HCT116 (cell line): ENCODE data around the gene APLF. TPM values are rescaled to one million over a fixed set of nuclear protein-coding genes. Genes with fewer than 3 reads are reported as not detected.

Source experiments
- ATAC-seq: fragments of 200-7000 bp; cut with Tn5 transposase; 2 replicates; pipeline ENCODE4 v1.9.1; 2020; ENCODE audit warnings: mild to moderate bottlenecking, moderate library complexity
- BruUV-seq: library from RNA; stranded (reverse); fragments of 400-500 nt; replicated peaks from 2 replicates; lab custom pipeline; 2021; lab: Mats Ljungman, UMichigan
- CTCF ChIA-PET: fragments of 300-600 bp; sonication (Branson Sonifier 250); formaldehyde crosslinking; loops from one replicate; lab custom pipeline; 2021; ENCODE audit warnings: antibody characterized with exemption; lab: Charles Lee
- POLR2A ChIA-PET: fragments of 300-600, 350-600 bp; sonication (Branson Sonifier 250); formaldehyde crosslinking; loops from one replicate; lab custom pipeline; 2021; ENCODE audit warnings: antibody characterized with exemption; lab: Charles Lee
- RAD21 ChIA-PET, 2 experiments: fragments of 300-600 bp; sonication (Branson Sonifier 250); formaldehyde crosslinking; loops; one replicate each; lab custom pipeline; 2023; ENCODE audit warnings: low total read pairs in 2 of 2; ENCODE audit not compliant: uncharacterized antibody in 2 of 2, unreplicated experiment in 2 of 2, low non-redundant PET in 1 of 2; lab: Charles Lee
- DNase-seq: peaks from one replicate; pipeline ENCODE4 v3.0.0-alpha.2; 2010; ENCODE audit warnings: low read depth, low spot score
- H2AFZ ChIP-seq: fragments of 200-600 bp; shearing (Covaris generic), sonication (generic); 2 replicates; pipeline ENCODE4 v1.6.1; 2017; ENCODE audit warnings: low read depth, mixed run types, mixed read lengths, antibody characterized with exemption, low read length; ENCODE audit not compliant: poor library complexity, severe bottlenecking
- H3K27ac ChIP-seq: 2 replicates; pipeline ENCODE4 v1.5.1; 2012; ENCODE audit warnings: low read depth, low read length
- H3K27me3 ChIP-seq: fragments of 200-600 bp; sonication (generic); 2 replicates; pipeline ENCODE4 v1.6.1; 2016; ENCODE audit warnings: mixed run types, low read length, mixed read lengths; ENCODE audit not compliant: insufficient read depth
- H3K36me3 ChIP-seq, 2 experiments: fragments of 200-500 bp in 1 of 2; fragments of 200-600 bp in 1 of 2; sonication (Bioruptor generic) in 1 of 2; sonication (generic) in 1 of 2; 2 replicates each; pipeline versions ENCODE4 v1.5.1 to v1.6.1; 2014 to 2016; ENCODE audit warnings: low read length in 2 of 2, inconsistent platforms in 1 of 2, mixed read lengths in 1 of 2, mixed run types in 1 of 2; ENCODE audit not compliant: insufficient read depth in 2 of 2, control insufficient read depth in 1 of 2
- H3K4me1 ChIP-seq, 2 experiments: fragments of 200-600 bp in 1 of 2; sonication (generic) in 1 of 2; 2 replicates each; pipeline versions ENCODE4 v1.5.1 to v1.6.1; 2012 to 2017; ENCODE audit warnings: low read length in 2 of 2, inconsistent platforms in 1 of 2, mild to moderate bottlenecking in 1 of 2, mixed read lengths in 1 of 2, mixed run types in 1 of 2, moderate library complexity in 1 of 2; ENCODE audit not compliant: insufficient read depth in 2 of 2, control insufficient read depth in 1 of 2
- H3K4me2 ChIP-seq: fragments of 200-600 bp; sonication (generic); 2 replicates; pipeline ENCODE4 v1.6.1; 2017; ENCODE audit warnings: mixed run types, low read length, mixed read lengths
- H3K4me3 ChIP-seq, 2 experiments: fragments of 200-600 bp in 1 of 2; sonication (generic) in 1 of 2; replicated peaks in 1 of 2; 2 replicates each; pipeline ENCODE4 v1.5.1; 2011 to 2016; ENCODE audit warnings: low read length in 2 of 2, control low read depth in 1 of 2, low read depth in 1 of 2, mild to moderate bottlenecking in 1 of 2, mixed read lengths in 1 of 2, mixed run types in 1 of 2
- H3K79me2 ChIP-seq: fragments of 200-600 bp; sonication (generic); 2 replicates; pipeline ENCODE4 v1.6.1; 2017; ENCODE audit warnings: mild to moderate bottlenecking, mixed run types, low read length, moderate library complexity, mixed read lengths; ENCODE audit not compliant: insufficient read depth
- H3K9ac ChIP-seq: fragments of 200-600 bp; sonication (generic); 2 replicates; pipeline ENCODE4 v1.6.1; 2016; ENCODE audit warnings: low read length, mixed read lengths
- H3K9me2 ChIP-seq: fragments of 200-600 bp; sonication (generic), shearing (Covaris generic); 2 replicates; pipeline ENCODE4 v1.6.1; 2017; ENCODE audit warnings: mixed run types, mild to moderate bottlenecking, moderate library complexity; ENCODE audit not compliant: insufficient read depth
- H3K9me3 ChIP-seq, 2 experiments: fragments of 200-500 bp in 1 of 2; fragments of 200-600 bp in 1 of 2; sonication (Bioruptor generic) in 1 of 2; sonication (generic) in 1 of 2; 2 replicates each; pipeline ENCODE4 v1.6.1; 2014 to 2017; ENCODE audit warnings: low read length in 2 of 2, mixed read lengths in 2 of 2, inconsistent platforms in 1 of 2, low read depth in 1 of 2, mild to moderate bottlenecking in 1 of 2, mixed run types in 1 of 2, moderate library complexity in 1 of 2; ENCODE audit not compliant: control insufficient read depth in 1 of 2, insufficient read depth in 1 of 2
- H4K20me1 ChIP-seq: fragments of 200-600 bp; sonication (generic), shearing (Covaris generic); 2 replicates; pipeline ENCODE4 v1.6.1; 2017; ENCODE audit warnings: mixed run types, mild to moderate bottlenecking, moderate library complexity; ENCODE audit not compliant: insufficient read depth
- ATF3 ChIP-seq: IDR thresholded peaks from 2 replicates; pipeline ENCODE4 v1.6.1; 2012
- CBX3 ChIP-seq: IDR thresholded peaks from 2 replicates; pipeline ENCODE4 v1.6.1; 2012; ENCODE audit warnings: low read depth
- CEBPB ChIP-seq: IDR thresholded peaks from 2 replicates; pipeline ENCODE4 v1.6.1; 2012; ENCODE audit warnings: low read depth
- CTCF ChIP-seq, 3 experiments: fragments of 200-600 bp in 1 of 3; sonication (generic) in 1 of 3; IDR thresholded peaks in 2 of 3; conservative IDR thresholded peaks in 1 of 3; 2 replicates each; pipeline ENCODE4 v1.5.1; 2012 to 2017; ENCODE audit warnings: low read depth in 2 of 3, low read length in 2 of 3, antibody characterized with exemption in 1 of 3, borderline replicate concordance in 1 of 3, control low read depth in 1 of 3, mild to moderate bottlenecking in 1 of 3, mixed read lengths in 1 of 3, mixed run types in 1 of 3, moderate library complexity in 1 of 3; ENCODE audit not compliant: insufficient read depth in 1 of 3
- EGR1 ChIP-seq: IDR thresholded peaks from 2 replicates; pipeline ENCODE4 v1.6.1; 2012; ENCODE audit warnings: low read depth
- ELF1 ChIP-seq: IDR thresholded peaks from 2 replicates; pipeline ENCODE4 v1.6.1; 2012; ENCODE audit warnings: low read depth, borderline replicate concordance
- EZH2 ChIP-seq: fragments of 200-600 bp; sonication (generic); IDR thresholded peaks from 2 replicates; pipeline ENCODE4 v1.6.1; 2017; ENCODE audit warnings: antibody characterized with exemption, mixed run types
- FOSL1 ChIP-seq: IDR thresholded peaks from 2 replicates; pipeline ENCODE4 v1.6.1; 2012; ENCODE audit warnings: low read depth
- JUND ChIP-seq: IDR thresholded peaks from 2 replicates; pipeline ENCODE4 v1.6.1; 2012
- MAX ChIP-seq: IDR thresholded peaks from 2 replicates; pipeline ENCODE4 v1.6.1; 2012
- POLR2A ChIP-seq: IDR thresholded peaks from 2 replicates; pipeline ENCODE4 v1.7.0; 2011; ENCODE audit warnings: borderline replicate concordance; ENCODE audit not compliant: insufficient read depth, insufficient read length; ENCODE audit errors: extremely low read depth
- POLR2AphosphoS5 ChIP-seq: IDR thresholded peaks from 2 replicates; pipeline ENCODE4 v1.6.1; 2011; ENCODE audit warnings: mild to moderate bottlenecking, low read depth, low read length, moderate library complexity
- RAD21 ChIP-seq: IDR thresholded peaks from 2 replicates; pipeline ENCODE4 v1.6.1; 2012; ENCODE audit warnings: low read depth, mild to moderate bottlenecking
- REST ChIP-seq: IDR thresholded peaks from 2 replicates; pipeline ENCODE4 v1.6.1; 2012; ENCODE audit warnings: low read depth
- SP1 ChIP-seq: IDR thresholded peaks from 2 replicates; pipeline ENCODE4 v1.6.1; 2012; ENCODE audit warnings: low read depth
- SRF ChIP-seq: IDR thresholded peaks from 2 replicates; pipeline ENCODE4 v1.6.1; 2012; ENCODE audit warnings: low read depth
- TCF7L2 ChIP-seq: IDR thresholded peaks from 2 replicates; pipeline ENCODE4 v1.7.0; 2011; ENCODE audit warnings: borderline replicate concordance, inconsistent platforms; ENCODE audit not compliant: insufficient read depth, insufficient read length; ENCODE audit errors: extremely low read depth
- YY1 ChIP-seq: IDR thresholded peaks from 2 replicates; pipeline ENCODE4 v1.6.1; 2011; ENCODE audit warnings: low read length, low read depth, moderate library complexity, mild to moderate bottlenecking; ENCODE audit not compliant: insufficient replicate concordance; ENCODE audit errors: extremely low read depth
- ZBTB33 ChIP-seq: IDR thresholded peaks from 2 replicates; pipeline ENCODE4 v1.6.1; 2011; ENCODE audit warnings: mild to moderate bottlenecking, low read length, moderate library complexity; ENCODE audit not compliant: insufficient replicate concordance; ENCODE audit errors: extremely low read depth
- ZFX ChIP-seq: fragments of 450-650 bp; IDR thresholded peaks from 2 replicates; pipeline ENCODE4 v1.6.1; 2017
- intact Hi-C: fragments of 100-400 bp; cut with micrococcal nuclease; formaldehyde crosslinking; loops from 2 replicates; pipeline ENCODE4 v1.10.0; 2022
- total RNA-seq: library from RNA; stranded (reverse); gene quantifications from one replicate; pipeline ENCODE4 v1.2.1, GENCODE V29; 2021; ENCODE audit not compliant: unreplicated experiment

Gene APLF
- total RNA-seq, 1 experiment from 2014 or later, result 1.6 TPM

- DNase-seq, result no peak
- no peak overlapping the region for H3K27ac ChIP-seq
- no peak overlapping the region for H3K9ac ChIP-seq
- no peak overlapping the region for H3K4me3 ChIP-seq
- TF ChIP-seq ZBTB33 (no peak), ZFX (no peak), TCF7L2 (no peak), RAD21 (no peak), SRF (no peak), YY1 (no peak), ELF1 (no peak), CEBPB (no peak), CBX3 (no peak), SP1 (no peak), POLR2A (no peak), ATF3 (no peak), EZH2 (no peak), REST (no peak), CTCF (IDR thresholded peaks at IDR 0.05 in 2 of 3, conservative IDR thresholded peaks at IDR 0.05 in 1 of 3; ENCODE audit: borderline replicate concordance in 1 of 3, insufficient read depth in 1 of 3, low read depth in 2 of 3, low read length in 2 of 3) (no peak), JUND (no peak), POLR2AphosphoS5 (no peak), MAX (no peak), FOSL1 (no peak), EGR1 (no peak)
- H3K9me3 ChIP-seq, result no peaks in the 10 kb centered on the region
- no peaks in the 10 kb centered on the region for H4K20me1 ChIP-seq
- CTCF ChIA-PET, result no interaction called here
- no peaks in the 10 kb centered on the region for H3K27me3 ChIP-seq
- H3K36me3 ChIP-seq, result no peaks in the 10 kb centered on the region; a peak in 1 of 4 replicates
- POLR2A ChIA-PET, result no interaction called here
- no peaks in the 10 kb centered on the region for H3K9me2 ChIP-seq
- no peaks in the 10 kb centered on the region for H3K79me2 ChIP-seq
- RAD21 ChIA-PET, result no interaction called here
- no peaks in the 10 kb centered on the region for H3K4me1 ChIP-seq
- intact Hi-C loops, result no loop called here
- no TSS peak for BruUV-seq
- no peak overlapping the region for H2AFZ ChIP-seq
- no peak overlapping the region for H3K4me2 ChIP-seq
- ATAC-seq, result no peak
Measured at GRCh38 chr2:68512966-68513365, 45.6 kb downstream of the APLF start.
